NB4 (cell line): Measurements from ENCODE around the gene MYCL.

Experiments
- CTCF ChIP-seq: IDR thresholded peaks from one replicate; pipeline ENCODE4 v1.5.1; 2012; ENCODE audit warnings: low read depth, low read length
- MAX ChIP-seq: IDR thresholded peaks from 2 replicates; pipeline ENCODE4 v1.6.1; 2011; ENCODE audit warnings: low read depth, low read length
- POLR2A ChIP-seq: IDR thresholded peaks from 2 replicates; pipeline ENCODE4 v1.6.1; 2011; ENCODE audit warnings: mild to moderate bottlenecking; ENCODE audit not compliant: insufficient read length; ENCODE audit errors: extremely low read depth

GRCh38 chr1:39900662-39901463 is 854 bp downstream of the MYCL start:
- TF ChIP-seq POLR2A = no peak
- TF ChIP-seq MAX = no peak
- no peak for TF ChIP-seq CTCF
